Measurements from ENCODE around the gene IGSF9B.

The IGSF9B gene

GRCh38 chr11:133934096-133934495 is 22.7 kb downstream of the IGSF9B start:
- no peaks in the 10 kb centered on the region for H4K20me1 ChIP-seq (ENCODE audit: insufficient read depth, low read length)
- no peak for TF ChIP-seq EZH2phosphoT487 (IDR thresholded peaks at IDR 0.05; ENCODE audit: low read depth)
- no peak for TF ChIP-seq CTCF (IDR thresholded peaks at IDR 0.05; ENCODE audit: low read depth, low read length)

GRCh38 chr11:133931449-133932060 is 25.2 kb downstream of the IGSF9B start:
- no peak overlapping the region for H3K4me3 ChIP-seq (ENCODE audit: low read length)
- no peaks in the 10 kb centered on the region for H4K20me1 ChIP-seq (ENCODE audit: insufficient read depth, low read length)
- H2AFZ ChIP-seq (ENCODE audit: low read depth, low read length), result no peak overlapping the region
- no peak overlapping the region for H3K27ac ChIP-seq (ENCODE audit: low read length)
- no peaks in the 10 kb centered on the region for H3K9me3 ChIP-seq (ENCODE audit: insufficient read depth, low read length)
- H3K4me1 ChIP-seq (ENCODE audit: low read length), result peaks cover 17% of the 10 kb centered on the region
- H3K9ac ChIP-seq (ENCODE audit: low read length), result no peak overlapping the region
- H3K79me2 ChIP-seq (ENCODE audit: low read length), result no peaks in the 10 kb centered on the region
- TF ChIP-seq CTCF (IDR thresholded peaks at IDR 0.05; ENCODE audit: low read depth, low read length) (no peak), EZH2phosphoT487 (IDR thresholded peaks at IDR 0.05; ENCODE audit: low read depth) (no peak)
- H3K36me3 ChIP-seq (replicated peaks; ENCODE audit: low read depth, low read length), result no peaks in the 10 kb centered on the region
- H3K4me2 ChIP-seq (ENCODE audit: low read length), result no peak overlapping the region
- no peaks in the 10 kb centered on the region for H3K27me3 ChIP-seq (ENCODE audit: low read depth, low read length)

More at GRCh38 chr11:133934096-133934495, 22.7 kb downstream of the IGSF9B start:
- H3K36me3 ChIP-seq (replicated peaks; ENCODE audit: low read depth, low read length), result no peaks in the 10 kb centered on the region
- no peak overlapping the region for H3K27ac ChIP-seq (ENCODE audit: low read length)
- no peak overlapping the region for H3K4me2 ChIP-seq (ENCODE audit: low read length)
- no peak overlapping the region for H3K4me3 ChIP-seq (ENCODE audit: low read length)
- no peak overlapping the region for H2AFZ ChIP-seq (ENCODE audit: low read depth, low read length)
- H3K4me1 ChIP-seq (ENCODE audit: low read length), result peaks cover 3% of the 10 kb centered on the region
- no peaks in the 10 kb centered on the region for H3K79me2 ChIP-seq (ENCODE audit: low read length)
- H3K9ac ChIP-seq (ENCODE audit: low read length), result no peak overlapping the region
- H3K9me3 ChIP-seq (ENCODE audit: insufficient read depth, low read length), result no peaks in the 10 kb centered on the region
- no peaks in the 10 kb centered on the region for H3K27me3 ChIP-seq (ENCODE audit: low read depth, low read length)

- peaks cover 17% of the 10 kb centered on the region for H3K4me1 ChIP-seq (ENCODE audit: low read length)
- no peak for TF ChIP-seq EZH2phosphoT487 (IDR thresholded peaks at IDR 0.05; ENCODE audit: low read depth)
- TF ChIP-seq CTCF (IDR thresholded peaks at IDR 0.05; ENCODE audit: low read depth, low read length), result peak; percentile 27; the same call in 1 of the 2 replicates
- no peaks in the 10 kb centered on the region for H3K36me3 ChIP-seq (replicated peaks; ENCODE audit: low read depth, low read length)
- no peaks in the 10 kb centered on the region for H3K27me3 ChIP-seq (ENCODE audit: low read depth, low read length)
- no peak overlapping the region for H3K4me3 ChIP-seq (ENCODE audit: low read length)
- H3K4me2 ChIP-seq (ENCODE audit: low read length), result no peak overlapping the region
- no peak overlapping the region for H3K27ac ChIP-seq (ENCODE audit: low read length)
- no peaks in the 10 kb centered on the region for H4K20me1 ChIP-seq (ENCODE audit: insufficient read depth, low read length)
- no peaks in the 10 kb centered on the region for H3K79me2 ChIP-seq (ENCODE audit: low read length)
- no peak overlapping the region for H3K9ac ChIP-seq (ENCODE audit: low read length)
- no peaks in the 10 kb centered on the region for H3K9me3 ChIP-seq (ENCODE audit: insufficient read depth, low read length)
- H2AFZ ChIP-seq (ENCODE audit: low read depth, low read length), result no peak overlapping the region
Observed at GRCh38 chr11:133930767-133931448, 25.9 kb downstream of the IGSF9B start.

- no peaks in the 10 kb centered on the region for H3K27me3 ChIP-seq (ENCODE audit: low read depth, low read length)
- H3K79me2 ChIP-seq (ENCODE audit: low read length), result no peaks in the 10 kb centered on the region
- TF ChIP-seq CTCF (IDR thresholded peaks at IDR 0.05; ENCODE audit: low read depth, low read length) (no peak), EZH2phosphoT487 (IDR thresholded peaks at IDR 0.05; ENCODE audit: low read depth) (no peak)
- H3K9me3 ChIP-seq (ENCODE audit: insufficient read depth, low read length), result no peaks in the 10 kb centered on the region
- H3K27ac ChIP-seq (ENCODE audit: low read length), result no peak overlapping the region
- H3K4me1 ChIP-seq (ENCODE audit: low read length), result peaks cover 17% of the 10 kb centered on the region
- no peaks in the 10 kb centered on the region for H4K20me1 ChIP-seq (ENCODE audit: insufficient read depth, low read length)
- H3K4me2 ChIP-seq (ENCODE audit: low read length), result no peak overlapping the region
- H3K4me3 ChIP-seq (ENCODE audit: low read length), result no peak overlapping the region
- H2AFZ ChIP-seq (ENCODE audit: low read depth, low read length), result no peak overlapping the region
- no peak overlapping the region for H3K9ac ChIP-seq (ENCODE audit: low read length)
- H3K36me3 ChIP-seq (replicated peaks; ENCODE audit: low read depth, low read length), result no peaks in the 10 kb centered on the region
Observed at GRCh38 chr11:133930053-133930766, 26.6 kb downstream of the IGSF9B start.

Data from OCI-LY3 (cell line).